Left ventricle myocardium inferior (tissue), 1 donor: Measurements from ENCODE around the gene AAMP. TPM values are rescaled to one million over a fixed set of nuclear protein-coding genes. Genes with fewer than 3 reads are reported as not detected.

ENCODE experiments used
- DNase-seq: peaks from one replicate; pipeline ENCODE4 v3.0.0-alpha.2; 2020
- H3K27ac ChIP-seq: fragments of 200-600 bp; replicated peaks from 2 replicates; pipeline ENCODE4 v1.8.0; 2021
- H3K27me3 ChIP-seq: fragments of 200-600 bp; 2 replicates; pipeline ENCODE4 v1.8.0; 2021; ENCODE audit warnings: low read depth
- H3K36me3 ChIP-seq: fragments of 200-600 bp; 2 replicates; pipeline ENCODE4 v1.8.0; 2021
- H3K4me1 ChIP-seq: fragments of 200-600 bp; 2 replicates; pipeline ENCODE4 v1.8.0; 2021
- H3K4me3 ChIP-seq: fragments of 200-600 bp; 2 replicates; pipeline ENCODE4 v1.8.0; 2021; ENCODE audit warnings: mild to moderate bottlenecking, moderate library complexity
- H3K9me3 ChIP-seq: fragments of 200-600 bp; replicated peaks from 2 replicates; pipeline ENCODE4 v1.8.0; 2021
- intact Hi-C: fragments of 100-400 bp; cut with micrococcal nuclease; formaldehyde crosslinking; loops from one replicate; pipeline ENCODE4 v1.11.0; 2022
- total RNA-seq: library from RNA; stranded (reverse); fragmentation: NEBNext Ultra II Directional; extraction: Animal tissue kit (Norgen Biotek cat#: 25700); gene quantifications from one replicate; pipeline ENCODE4 v1.2.1, GENCODE V29; 2021
- TF ChIP-seq, protein P1 (sequence below): fragments of 200-600 bp; IDR thresholded peaks from 2 replicates; pipeline ENCODE4 v1.8.0; 2021; ENCODE audit warnings: antibody characterized with exemption, mild to moderate bottlenecking, borderline replicate concordance
- donor health status: DM: no; HTN: yes; CAD: no; lungs with severe emphysema.

AAMP gene
- total RNA-seq, 1 donor from 2014 or later = 50.5 TPM

GRCh38 chr2:218253232-218253625 lies 16.7 kb downstream of the AAMP start:
- DNase-seq = no peak
- TF ChIP-seq, protein P1, sequence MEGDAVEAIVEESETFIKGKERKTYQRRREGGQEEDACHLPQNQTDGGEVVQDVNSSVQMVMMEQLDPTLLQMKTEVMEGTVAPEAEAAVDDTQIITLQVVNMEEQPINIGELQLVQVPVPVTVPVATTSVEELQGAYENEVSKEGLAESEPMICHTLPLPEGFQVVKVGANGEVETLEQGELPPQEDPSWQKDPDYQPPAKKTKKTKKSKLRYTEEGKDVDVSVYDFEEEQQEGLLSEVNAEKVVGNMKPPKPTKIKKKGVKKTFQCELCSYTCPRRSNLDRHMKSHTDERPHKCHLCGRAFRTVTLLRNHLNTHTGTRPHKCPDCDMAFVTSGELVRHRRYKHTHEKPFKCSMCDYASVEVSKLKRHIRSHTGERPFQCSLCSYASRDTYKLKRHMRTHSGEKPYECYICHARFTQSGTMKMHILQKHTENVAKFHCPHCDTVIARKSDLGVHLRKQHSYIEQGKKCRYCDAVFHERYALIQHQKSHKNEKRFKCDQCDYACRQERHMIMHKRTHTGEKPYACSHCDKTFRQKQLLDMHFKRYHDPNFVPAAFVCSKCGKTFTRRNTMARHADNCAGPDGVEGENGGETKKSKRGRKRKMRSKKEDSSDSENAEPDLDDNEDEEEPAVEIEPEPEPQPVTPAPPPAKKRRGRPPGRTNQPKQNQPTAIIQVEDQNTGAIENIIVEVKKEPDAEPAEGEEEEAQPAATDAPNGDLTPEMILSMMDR = no peak
- no peaks in the 10 kb centered on the region for H3K9me3 ChIP-seq
- intact Hi-C loops = no loop called here
- H3K4me1 ChIP-seq = peaks cover 24% of the 10 kb centered on the region
- H3K27ac ChIP-seq = peak overlapping the region; percentile 56
- H3K4me3 ChIP-seq = no peak overlapping the region
- H3K36me3 ChIP-seq = peaks cover 76% of the 10 kb centered on the region
- H3K27me3 ChIP-seq = no peaks in the 10 kb centered on the region

GRCh38 chr2:218252509-218253231 lies 17.3 kb downstream of the AAMP start:
- DNase-seq = no peak
- Histone ChIP-seq H3K27ac (peak overlapping the region; percentile 56), H3K9me3 (no peaks in the 10 kb centered on the region), H3K4me3 (no peak overlapping the region), H3K4me1 (peaks cover 18% of the 10 kb centered on the region), H3K27me3 (no peaks in the 10 kb centered on the region), H3K36me3 (peaks cover 82% of the 10 kb centered on the region)
- intact Hi-C loops = no loop called here
- TF ChIP-seq, protein P1 = no peak

- Histone ChIP-seq H3K9me3 (no peaks in the 10 kb centered on the region), H3K36me3 (peaks cover 100% of the 10 kb centered on the region), H3K4me3 (no peak overlapping the region), H3K4me1 (peaks cover 23% of the 10 kb centered on the region), H3K27me3 (no peaks in the 10 kb centered on the region), H3K27ac (no peak overlapping the region)
- intact Hi-C loops = no loop called here
- DNase-seq = no peak
- TF ChIP-seq, protein P1 = no peak
These were observed 20.2 kb downstream of the AAMP start for GRCh38 chr2:218249691-218250090.

- intact Hi-C loops = no loop called here
- H3K9me3 ChIP-seq = no peaks in the 10 kb centered on the region
- no peak for DNase-seq
- H3K36me3 ChIP-seq = peaks cover 81% of the 10 kb centered on the region
- H3K4me1 ChIP-seq = peaks cover 48% of the 10 kb centered on the region
- peak overlapping the region; percentile 51 for H3K27ac ChIP-seq
- H3K27me3 ChIP-seq = no peaks in the 10 kb centered on the region
- H3K4me3 ChIP-seq = no peak overlapping the region
- TF ChIP-seq, protein P1 = no peak
These were observed 24.7 kb downstream of the AAMP start for GRCh38 chr2:218245214-218245613.

- TF ChIP-seq, protein P1 = no peak
- Histone ChIP-seq H3K27me3 (no peaks in the 10 kb centered on the region), H3K4me3 (no peak overlapping the region), H3K4me1 (peaks cover 48% of the 10 kb centered on the region), H3K27ac (peak overlapping the region; percentile 51), H3K9me3 (no peaks in the 10 kb centered on the region), H3K36me3 (peaks cover 81% of the 10 kb centered on the region)
- intact Hi-C loops = no loop called here
- DNase-seq = no peak
These were observed 25.3 kb downstream of the AAMP start for GRCh38 chr2:218244665-218245064.
